Measurements from ENCODE around the gene KRT4. TPM values are rescaled to one million over a fixed set of nuclear protein-coding genes. Genes with fewer than 3 reads are reported as not detected.

Gene KRT4
- polyA plus RNA-seq, 3 donors: not detected

GRCh38 chr12:52815161-52815560 is 1.2 kb upstream of the KRT4 start:
- DNase-seq: no peak
- Mint-ChIP-seq H3K36me3 (no peaks in the 10 kb centered on the region), H3K4me3 (no peak overlapping the region), H3K27me3 (ENCODE audit: low read depth in 3 of 3) (peaks cover 3 to 11% (median 5%) of the 10 kb centered on the region in 3 donors), H3K27ac (no peak overlapping the region), H3K9me3 (no peaks in the 10 kb centered on the region), H3K4me1 (no peaks in the 10 kb centered on the region)
- H3K9ac ChIP-seq (ENCODE audit: insufficient read depth, low read length, poor library complexity, severe bottlenecking): no peak overlapping the region
- H3K27me3 ChIP-seq (ENCODE audit: control insufficient read depth in 2 of 2, insufficient read depth in 2 of 2, low read length in 2 of 2): no peaks in the 10 kb centered on the region
- intact Hi-C loops (cut with micrococcal nuclease): no loop called here
- no peaks in the 10 kb centered on the region for H4K20me1 ChIP-seq (ENCODE audit: insufficient read depth, low read length)
- no peaks in the 10 kb centered on the region for H3K79me2 ChIP-seq (ENCODE audit: insufficient read depth, low read length)
- no peak overlapping the region for H2AFZ ChIP-seq (ENCODE audit: insufficient read depth, low read depth, low read length, poor library complexity, severe bottlenecking)
- WGBS (ENCODE audit: insufficient coverage): 73% methylated on average over 1 of the region's 4 CpGs
- no peak overlapping the region for H3K27ac ChIP-seq (ENCODE audit: low read depth in 1 of 2, low read length in 2 of 2)
- no peak for TF ChIP-seq CTCF (IDR thresholded peaks at IDR 0.05)
- no peak overlapping the region for H3K4me3 ChIP-seq (replicated peaks in 1 of 3; ENCODE audit: low read depth in 2 of 3, low read length in 3 of 3)
- no peaks in the 10 kb centered on the region for H3K9me3 ChIP-seq (replicated peaks in 1 of 2; ENCODE audit: control insufficient read depth in 1 of 2, insufficient read depth in 1 of 2, low read length in 2 of 2)
- H3K4me2 ChIP-seq (replicated peaks; ENCODE audit: extremely low read depth, low read length, poor library complexity, severe bottlenecking): no peak overlapping the region
- no peaks in the 10 kb centered on the region for H3K36me3 ChIP-seq (replicated peaks in 1 of 2; ENCODE audit: control insufficient read depth in 1 of 2, insufficient read depth in 2 of 2, low read length in 2 of 2)
- no peaks in the 10 kb centered on the region for H3K4me1 ChIP-seq (ENCODE audit: control insufficient read depth in 1 of 2, insufficient read depth in 2 of 2, low read length in 2 of 2)

- H3K27ac Mint-ChIP-seq: no peak overlapping the region
- no peak overlapping the region for H3K27ac ChIP-seq (ENCODE audit: low read depth in 1 of 2, low read length in 2 of 2)
- H4K20me1 ChIP-seq (ENCODE audit: insufficient read depth, low read length): no peaks in the 10 kb centered on the region
- H3K4me2 ChIP-seq (replicated peaks; ENCODE audit: extremely low read depth, low read length, poor library complexity, severe bottlenecking): no peak overlapping the region
- no peaks in the 10 kb centered on the region for H3K27me3 ChIP-seq (ENCODE audit: control insufficient read depth in 2 of 2, insufficient read depth in 2 of 2, low read length in 2 of 2)
- DNase-seq: no peak
- H3K4me1 Mint-ChIP-seq: no peaks in the 10 kb centered on the region
- WGBS (ENCODE audit: insufficient coverage): 100% methylated on average over 1 of the region's 4 CpGs
- H2AFZ ChIP-seq (ENCODE audit: insufficient read depth, low read depth, low read length, poor library complexity, severe bottlenecking): no peak overlapping the region
- no peaks in the 10 kb centered on the region for H3K79me2 ChIP-seq (ENCODE audit: insufficient read depth, low read length)
- peaks cover 2 to 11% (median 5%) of the 10 kb centered on the region in 3 donors for H3K27me3 Mint-ChIP-seq (ENCODE audit: low read depth in 3 of 3)
- no peaks in the 10 kb centered on the region for H3K9me3 ChIP-seq (replicated peaks in 1 of 2; ENCODE audit: control insufficient read depth in 1 of 2, insufficient read depth in 1 of 2, low read length in 2 of 2)
- H3K9ac ChIP-seq (ENCODE audit: insufficient read depth, low read length, poor library complexity, severe bottlenecking): no peak overlapping the region
- no peaks in the 10 kb centered on the region for H3K36me3 Mint-ChIP-seq
- intact Hi-C loops (cut with micrococcal nuclease): no loop called here
- H3K9me3 Mint-ChIP-seq: no peaks in the 10 kb centered on the region
- no peak for TF ChIP-seq CTCF (IDR thresholded peaks at IDR 0.05)
- no peaks in the 10 kb centered on the region for H3K36me3 ChIP-seq (replicated peaks in 1 of 2; ENCODE audit: control insufficient read depth in 1 of 2, insufficient read depth in 2 of 2, low read length in 2 of 2)
- no peaks in the 10 kb centered on the region for H3K4me1 ChIP-seq (ENCODE audit: control insufficient read depth in 1 of 2, insufficient read depth in 2 of 2, low read length in 2 of 2)
- H3K4me3 Mint-ChIP-seq: no peak overlapping the region
- no peak overlapping the region for H3K4me3 ChIP-seq (replicated peaks in 1 of 3; ENCODE audit: low read depth in 2 of 3, low read length in 3 of 3)
Measured at GRCh38 chr12:52814710-52815155, 817 bp upstream of the KRT4 start.

Measured in CD14-positive monocyte (primary cell).